Measurements from ENCODE around the gene SHANK2.

Gene SHANK2

GRCh38 chr11:71252269-71252769, at the start of gene SHANK2:
TSS of gene SHANK2 (minus strand) at chr11:71252577. CDS start at chr11:71147326, 105,251 bp downstream.
- no peak for DNase-seq

GRCh38 chr11:71301858-71302533, 49.6 kb upstream of the SHANK2 start:
- no peak for DNase-seq

- DNase-seq: no peak
Observed at GRCh38 chr11:71301046-71301857, 48.9 kb upstream of the SHANK2 start.

GRCh38 chr11:71300187-71300586, 47.8 kb upstream of the SHANK2 start:
- DNase-seq: no peak

GRCh38 chr11:71298761-71299181, 46.4 kb upstream of the SHANK2 start:
- no peak for DNase-seq

- DNase-seq: no peak
Observed at GRCh38 chr11:71298016-71298550, 45.7 kb upstream of the SHANK2 start.

- no peak for DNase-seq
Observed at GRCh38 chr11:71294846-71295600, 42.6 kb upstream of the SHANK2 start.

GRCh38 chr11:71293961-71294782, 41.8 kb upstream of the SHANK2 start:
- no peak for DNase-seq

- no peak for DNase-seq
Observed at GRCh38 chr11:71286701-71287643, 34.6 kb upstream of the SHANK2 start.

- no peak for DNase-seq
Observed at GRCh38 chr11:71285111-71285510, 32.7 kb upstream of the SHANK2 start.

- no peak for DNase-seq
Observed at GRCh38 chr11:71284525-71285092, 32.2 kb upstream of the SHANK2 start.

- DNase-seq: no peak
Observed at GRCh38 chr11:71283971-71284441, 31.6 kb upstream of the SHANK2 start.

- no peak for DNase-seq
Observed at GRCh38 chr11:71282581-71283351, 30.4 kb upstream of the SHANK2 start.

GRCh38 chr11:71281831-71282230, 29.5 kb upstream of the SHANK2 start:
- DNase-seq: no peak

GRCh38 chr11:71281204-71281603, 28.8 kb upstream of the SHANK2 start:
- DNase-seq: no peak

GRCh38 chr11:71279916-71280645, 27.7 kb upstream of the SHANK2 start:
- no peak for DNase-seq

- no peak for DNase-seq
Observed at GRCh38 chr11:71272161-71272560, 19.8 kb upstream of the SHANK2 start.

- DNase-seq: no peak
Observed at GRCh38 chr11:71269603-71270511, 17.5 kb upstream of the SHANK2 start.
